Measurements from ENCODE around the gene SUPT20H. TPM values are rescaled to one million over a fixed set of nuclear protein-coding genes. Genes with fewer than 3 reads are reported as not detected.

Gene SUPT20H
- total and polyA plus RNA-seq, 2 experiments from 2014 or later = 68.7 to 98.2 TPM

DNA sequence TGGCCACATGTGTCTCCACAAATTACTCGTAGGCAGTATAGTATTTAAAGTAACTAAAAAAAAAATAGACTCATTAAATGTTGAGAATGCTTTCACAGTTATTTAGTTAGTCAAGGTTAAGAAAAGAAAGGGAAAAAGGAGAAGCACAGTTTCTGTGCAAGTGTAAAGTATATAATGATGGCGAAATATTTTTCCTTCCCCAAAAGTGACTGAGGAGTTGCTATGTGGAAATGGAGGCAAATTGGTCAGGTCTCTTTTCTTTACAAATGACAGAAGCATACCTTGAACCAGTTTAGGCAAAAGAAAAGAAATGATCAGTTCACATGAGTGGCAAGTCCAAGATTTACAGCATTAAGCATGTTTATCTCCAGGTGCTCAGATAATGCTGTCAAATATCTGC, 28.0 kb upstream of the SUPT20H start:
- no peak for DNase-seq (ENCODE audit: low spot score)
- no peaks in the 10 kb centered on the region for H3K27me3 Mint-ChIP-seq (ENCODE audit: insufficient read depth, low read depth, poor library complexity)

More for the DNA sequence above, 28.0 kb upstream of the SUPT20H start:
- no peaks in the 10 kb centered on the region for H3K4me1 ChIP-seq (ENCODE audit: insufficient read depth)
- H2AFZ ChIP-seq = no peak overlapping the region
- Mint-ChIP-seq H3K36me3 (ENCODE audit: low read depth) (no peaks in the 10 kb centered on the region), H3K9me3 (no peaks in the 10 kb centered on the region), H3K4me1 (no peaks in the 10 kb centered on the region), H3K4me3 (no peak overlapping the region), H3K27ac (no peak overlapping the region)
- no peak for TF ChIP-seq EZH2phosphoT487 (IDR thresholded peaks at IDR 0.05; ENCODE audit: unreplicated experiment)
- TF ChIP-seq, protein P1, sequence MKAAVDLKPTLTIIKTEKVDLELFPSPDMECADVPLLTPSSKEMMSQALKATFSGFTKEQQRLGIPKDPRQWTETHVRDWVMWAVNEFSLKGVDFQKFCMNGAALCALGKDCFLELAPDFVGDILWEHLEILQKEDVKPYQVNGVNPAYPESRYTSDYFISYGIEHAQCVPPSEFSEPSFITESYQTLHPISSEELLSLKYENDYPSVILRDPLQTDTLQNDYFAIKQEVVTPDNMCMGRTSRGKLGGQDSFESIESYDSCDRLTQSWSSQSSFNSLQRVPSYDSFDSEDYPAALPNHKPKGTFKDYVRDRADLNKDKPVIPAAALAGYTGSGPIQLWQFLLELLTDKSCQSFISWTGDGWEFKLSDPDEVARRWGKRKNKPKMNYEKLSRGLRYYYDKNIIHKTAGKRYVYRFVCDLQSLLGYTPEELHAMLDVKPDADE (IDR thresholded peaks at IDR 0.05) = no peak
- no peak for TF ChIP-seq POLR2AphosphoS5 (IDR thresholded peaks at IDR 0.05; ENCODE audit: low read depth)
- TF ChIP-seq STAT1 (IDR thresholded peaks at IDR 0.05; ENCODE audit: unreplicated experiment) = no peak
- TF ChIP-seq, protein P2, sequence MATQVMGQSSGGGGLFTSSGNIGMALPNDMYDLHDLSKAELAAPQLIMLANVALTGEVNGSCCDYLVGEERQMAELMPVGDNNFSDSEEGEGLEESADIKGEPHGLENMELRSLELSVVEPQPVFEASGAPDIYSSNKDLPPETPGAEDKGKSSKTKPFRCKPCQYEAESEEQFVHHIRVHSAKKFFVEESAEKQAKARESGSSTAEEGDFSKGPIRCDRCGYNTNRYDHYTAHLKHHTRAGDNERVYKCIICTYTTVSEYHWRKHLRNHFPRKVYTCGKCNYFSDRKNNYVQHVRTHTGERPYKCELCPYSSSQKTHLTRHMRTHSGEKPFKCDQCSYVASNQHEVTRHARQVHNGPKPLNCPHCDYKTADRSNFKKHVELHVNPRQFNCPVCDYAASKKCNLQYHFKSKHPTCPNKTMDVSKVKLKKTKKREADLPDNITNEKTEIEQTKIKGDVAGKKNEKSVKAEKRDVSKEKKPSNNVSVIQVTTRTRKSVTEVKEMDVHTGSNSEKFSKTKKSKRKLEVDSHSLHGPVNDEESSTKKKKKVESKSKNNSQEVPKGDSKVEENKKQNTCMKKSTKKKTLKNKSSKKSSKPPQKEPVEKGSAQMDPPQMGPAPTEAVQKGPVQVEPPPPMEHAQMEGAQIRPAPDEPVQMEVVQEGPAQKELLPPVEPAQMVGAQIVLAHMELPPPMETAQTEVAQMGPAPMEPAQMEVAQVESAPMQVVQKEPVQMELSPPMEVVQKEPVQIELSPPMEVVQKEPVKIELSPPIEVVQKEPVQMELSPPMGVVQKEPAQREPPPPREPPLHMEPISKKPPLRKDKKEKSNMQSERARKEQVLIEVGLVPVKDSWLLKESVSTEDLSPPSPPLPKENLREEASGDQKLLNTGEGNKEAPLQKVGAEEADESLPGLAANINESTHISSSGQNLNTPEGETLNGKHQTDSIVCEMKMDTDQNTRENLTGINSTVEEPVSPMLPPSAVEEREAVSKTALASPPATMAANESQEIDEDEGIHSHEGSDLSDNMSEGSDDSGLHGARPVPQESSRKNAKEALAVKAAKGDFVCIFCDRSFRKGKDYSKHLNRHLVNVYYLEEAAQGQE (IDR thresholded peaks at IDR 0.05; ENCODE audit: unreplicated experiment) = no peak
- no peak for TF ChIP-seq NANOG (IDR thresholded peaks at IDR 0.05; ENCODE audit: borderline replicate concordance)
- no peak for TF ChIP-seq ZNF331 (CRISPR knock-in tag; IDR thresholded peaks at IDR 0.05; ENCODE audit: low read depth)
- TF ChIP-seq, protein P3, sequence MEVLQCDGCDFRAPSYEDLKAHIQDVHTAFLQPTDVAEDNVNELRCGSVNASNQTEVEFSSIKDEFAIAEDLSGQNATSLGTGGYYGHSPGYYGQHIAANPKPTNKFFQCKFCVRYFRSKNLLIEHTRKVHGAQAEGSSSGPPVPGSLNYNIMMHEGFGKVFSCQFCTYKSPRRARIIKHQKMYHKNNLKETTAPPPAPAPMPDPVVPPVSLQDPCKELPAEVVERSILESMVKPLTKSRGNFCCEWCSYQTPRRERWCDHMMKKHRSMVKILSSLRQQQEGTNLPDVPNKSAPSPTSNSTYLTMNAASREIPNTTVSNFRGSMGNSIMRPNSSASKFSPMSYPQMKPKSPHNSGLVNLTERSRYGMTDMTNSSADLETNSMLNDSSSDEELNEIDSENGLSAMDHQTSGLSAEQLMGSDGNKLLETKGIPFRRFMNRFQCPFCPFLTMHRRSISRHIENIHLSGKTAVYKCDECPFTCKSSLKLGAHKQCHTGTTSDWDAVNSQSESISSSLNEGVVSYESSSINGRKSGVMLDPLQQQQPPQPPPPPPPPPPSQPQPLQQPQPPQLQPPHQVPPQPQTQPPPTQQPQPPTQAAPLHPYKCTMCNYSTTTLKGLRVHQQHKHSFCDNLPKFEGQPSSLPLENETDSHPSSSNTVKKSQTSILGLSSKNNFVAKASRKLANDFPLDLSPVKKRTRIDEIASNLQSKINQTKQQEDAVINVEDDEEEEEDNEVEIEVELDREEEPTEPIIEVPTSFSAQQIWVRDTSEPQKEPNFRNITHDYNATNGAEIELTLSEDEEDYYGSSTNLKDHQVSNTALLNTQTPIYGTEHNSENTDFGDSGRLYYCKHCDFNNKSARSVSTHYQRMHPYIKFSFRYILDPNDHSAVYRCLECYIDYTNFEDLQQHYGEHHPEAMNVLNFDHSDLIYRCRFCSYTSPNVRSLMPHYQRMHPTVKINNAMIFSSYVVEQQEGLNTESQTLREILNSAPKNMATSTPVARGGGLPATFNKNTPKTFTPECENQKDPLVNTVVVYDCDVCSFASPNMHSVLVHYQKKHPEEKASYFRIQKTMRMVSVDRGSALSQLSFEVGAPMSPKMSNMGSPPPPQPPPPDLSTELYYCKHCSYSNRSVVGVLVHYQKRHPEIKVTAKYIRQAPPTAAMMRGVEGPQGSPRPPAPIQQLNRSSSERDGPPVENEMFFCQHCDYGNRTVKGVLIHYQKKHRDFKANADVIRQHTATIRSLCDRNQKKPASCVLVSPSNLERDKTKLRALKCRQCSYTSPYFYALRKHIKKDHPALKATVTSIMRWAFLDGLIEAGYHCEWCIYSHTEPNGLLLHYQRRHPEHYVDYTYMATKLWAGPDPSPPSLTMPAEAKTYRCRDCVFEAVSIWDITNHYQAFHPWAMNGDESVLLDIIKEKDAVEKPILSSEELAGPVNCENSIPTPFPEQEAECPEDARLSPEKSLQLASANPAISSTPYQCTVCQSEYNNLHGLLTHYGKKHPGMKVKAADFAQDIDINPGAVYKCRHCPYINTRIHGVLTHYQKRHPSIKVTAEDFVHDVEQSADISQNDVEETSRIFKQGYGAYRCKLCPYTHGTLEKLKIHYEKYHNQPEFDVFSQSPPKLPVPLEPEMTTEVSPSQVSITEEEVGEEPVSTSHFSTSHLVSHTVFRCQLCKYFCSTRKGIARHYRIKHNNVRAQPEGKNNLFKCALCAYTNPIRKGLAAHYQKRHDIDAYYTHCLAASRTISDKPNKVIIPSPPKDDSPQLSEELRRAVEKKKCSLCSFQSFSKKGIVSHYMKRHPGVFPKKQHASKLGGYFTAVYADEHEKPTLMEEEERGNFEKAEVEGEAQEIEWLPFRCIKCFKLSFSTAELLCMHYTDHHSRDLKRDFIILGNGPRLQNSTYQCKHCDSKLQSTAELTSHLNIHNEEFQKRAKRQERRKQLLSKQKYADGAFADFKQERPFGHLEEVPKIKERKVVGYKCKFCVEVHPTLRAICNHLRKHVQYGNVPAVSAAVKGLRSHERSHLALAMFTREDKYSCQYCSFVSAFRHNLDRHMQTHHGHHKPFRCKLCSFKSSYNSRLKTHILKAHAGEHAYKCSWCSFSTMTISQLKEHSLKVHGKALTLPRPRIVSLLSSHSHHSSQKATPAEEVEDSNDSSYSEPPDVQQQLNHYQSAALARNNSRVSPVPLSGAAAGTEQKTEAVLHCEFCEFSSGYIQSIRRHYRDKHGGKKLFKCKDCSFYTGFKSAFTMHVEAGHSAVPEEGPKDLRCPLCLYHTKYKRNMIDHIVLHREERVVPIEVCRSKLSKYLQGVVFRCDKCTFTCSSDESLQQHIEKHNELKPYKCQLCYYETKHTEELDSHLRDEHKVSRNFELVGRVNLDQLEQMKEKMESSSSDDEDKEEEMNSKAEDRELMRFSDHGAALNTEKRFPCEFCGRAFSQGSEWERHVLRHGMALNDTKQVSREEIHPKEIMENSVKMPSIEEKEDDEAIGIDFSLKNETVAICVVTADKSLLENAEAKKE (CRISPR knock-in tag; IDR thresholded peaks at IDR 0.05) = no peak
- no peak for TF ChIP-seq ZNF114 (CRISPR knock-in tag; IDR thresholded peaks at IDR 0.05)
- TF ChIP-seq, protein P4, sequence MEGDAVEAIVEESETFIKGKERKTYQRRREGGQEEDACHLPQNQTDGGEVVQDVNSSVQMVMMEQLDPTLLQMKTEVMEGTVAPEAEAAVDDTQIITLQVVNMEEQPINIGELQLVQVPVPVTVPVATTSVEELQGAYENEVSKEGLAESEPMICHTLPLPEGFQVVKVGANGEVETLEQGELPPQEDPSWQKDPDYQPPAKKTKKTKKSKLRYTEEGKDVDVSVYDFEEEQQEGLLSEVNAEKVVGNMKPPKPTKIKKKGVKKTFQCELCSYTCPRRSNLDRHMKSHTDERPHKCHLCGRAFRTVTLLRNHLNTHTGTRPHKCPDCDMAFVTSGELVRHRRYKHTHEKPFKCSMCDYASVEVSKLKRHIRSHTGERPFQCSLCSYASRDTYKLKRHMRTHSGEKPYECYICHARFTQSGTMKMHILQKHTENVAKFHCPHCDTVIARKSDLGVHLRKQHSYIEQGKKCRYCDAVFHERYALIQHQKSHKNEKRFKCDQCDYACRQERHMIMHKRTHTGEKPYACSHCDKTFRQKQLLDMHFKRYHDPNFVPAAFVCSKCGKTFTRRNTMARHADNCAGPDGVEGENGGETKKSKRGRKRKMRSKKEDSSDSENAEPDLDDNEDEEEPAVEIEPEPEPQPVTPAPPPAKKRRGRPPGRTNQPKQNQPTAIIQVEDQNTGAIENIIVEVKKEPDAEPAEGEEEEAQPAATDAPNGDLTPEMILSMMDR (conservative IDR thresholded peaks at IDR 0.05; ENCODE audit: low read depth in 2 of 2) = no peak
- TF ChIP-seq EZH2 (IDR thresholded peaks at IDR 0.05; ENCODE audit: low read depth, unreplicated experiment) = no peak
- TF ChIP-seq JUNB (IDR thresholded peaks at IDR 0.05; ENCODE audit: unreplicated experiment) = no peak
- no peak for TF ChIP-seq CREB1 (CRISPR knock-in tag; IDR thresholded peaks at IDR 0.05; ENCODE audit: low read depth)
- H3K36me3 ChIP-seq (ENCODE audit: insufficient read depth) = no peaks in the 10 kb centered on the region
- no peaks in the 10 kb centered on the region for H4K20me1 ChIP-seq (replicated peaks; ENCODE audit: insufficient read depth)
- H3K27me3 ChIP-seq (ENCODE audit: insufficient read depth) = no peaks in the 10 kb centered on the region
- no peaks in the 10 kb centered on the region for H3K9me2 ChIP-seq (ENCODE audit: insufficient read depth)
- no peak overlapping the region for H3K4me2 ChIP-seq
- H3F3A ChIP-seq (replicated peaks; ENCODE audit: low read depth) = no peaks in the 10 kb centered on the region
- no peaks in the 10 kb centered on the region for H3K79me2 ChIP-seq (replicated peaks; ENCODE audit: insufficient read depth)
- H3K27ac ChIP-seq (ENCODE audit: low read depth) = no peak overlapping the region
- no peak overlapping the region for H3K4me3 ChIP-seq
- no peak for ATAC-seq
